ENCODE data around the gene SNX33. TPM values are rescaled to one million over a fixed set of nuclear protein-coding genes. Genes with fewer than 3 reads are reported as not detected.

SNX33 gene
- total and polyA plus RNA-seq, 2 experiments from 2014 or later: 6.2 to 21.2 TPM

GRCh38 chr15:75677465-75678323, 30.0 kb downstream of the SNX33 start:
- peaks cover 14% of the 10 kb centered on the region for H3K27me3 Mint-ChIP-seq (ENCODE audit: insufficient read depth, low read depth, poor library complexity)
- Histone ChIP-seq H3K9me2 (ENCODE audit: insufficient read depth) (no peaks in the 10 kb centered on the region), H3K79me2 (replicated peaks; ENCODE audit: insufficient read depth) (no peaks in the 10 kb centered on the region), H3K27ac (ENCODE audit: low read depth) (no peak overlapping the region), H3F3A (replicated peaks; ENCODE audit: low read depth) (peaks cover 12% of the 10 kb centered on the region; the same call in 1 of the 2 replicates), H3K36me3 (ENCODE audit: insufficient read depth) (no peaks in the 10 kb centered on the region), H3K27me3 (ENCODE audit: insufficient read depth) (no peaks in the 10 kb centered on the region), H3K4me2 (no peak overlapping the region), H2AFZ (no peak overlapping the region), H3K4me1 (ENCODE audit: insufficient read depth) (peaks cover 17% of the 10 kb centered on the region), H3K4me3 (no peak overlapping the region), H4K20me1 (replicated peaks; ENCODE audit: insufficient read depth) (no peaks in the 10 kb centered on the region)
- no peak for ATAC-seq
- TF ChIP-seq EZH2 (IDR thresholded peaks at IDR 0.05; ENCODE audit: low read depth, unreplicated experiment) (no peak), CTCF (conservative IDR thresholded peaks at IDR 0.05; ENCODE audit: low read depth in 2 of 2) (no peak), ETS1 (IDR thresholded peaks at IDR 0.05) (no peak), CREB1 (CRISPR knock-in tag; IDR thresholded peaks at IDR 0.05; ENCODE audit: low read depth) (no peak), POLR2AphosphoS5 (IDR thresholded peaks at IDR 0.05; ENCODE audit: low read depth) (no peak), NANOG (IDR thresholded peaks at IDR 0.05; ENCODE audit: borderline replicate concordance) (no peak), REST (IDR thresholded peaks at IDR 0.05; ENCODE audit: unreplicated experiment) (no peak), ZNF114 (CRISPR knock-in tag; IDR thresholded peaks at IDR 0.05) (no peak), STAT1 (IDR thresholded peaks at IDR 0.05; ENCODE audit: unreplicated experiment) (no peak), ZNF331 (CRISPR knock-in tag; IDR thresholded peaks at IDR 0.05; ENCODE audit: low read depth) (no peak), JUNB (IDR thresholded peaks at IDR 0.05; ENCODE audit: unreplicated experiment) (no peak)
- TF ChIP-seq, protein P1, sequence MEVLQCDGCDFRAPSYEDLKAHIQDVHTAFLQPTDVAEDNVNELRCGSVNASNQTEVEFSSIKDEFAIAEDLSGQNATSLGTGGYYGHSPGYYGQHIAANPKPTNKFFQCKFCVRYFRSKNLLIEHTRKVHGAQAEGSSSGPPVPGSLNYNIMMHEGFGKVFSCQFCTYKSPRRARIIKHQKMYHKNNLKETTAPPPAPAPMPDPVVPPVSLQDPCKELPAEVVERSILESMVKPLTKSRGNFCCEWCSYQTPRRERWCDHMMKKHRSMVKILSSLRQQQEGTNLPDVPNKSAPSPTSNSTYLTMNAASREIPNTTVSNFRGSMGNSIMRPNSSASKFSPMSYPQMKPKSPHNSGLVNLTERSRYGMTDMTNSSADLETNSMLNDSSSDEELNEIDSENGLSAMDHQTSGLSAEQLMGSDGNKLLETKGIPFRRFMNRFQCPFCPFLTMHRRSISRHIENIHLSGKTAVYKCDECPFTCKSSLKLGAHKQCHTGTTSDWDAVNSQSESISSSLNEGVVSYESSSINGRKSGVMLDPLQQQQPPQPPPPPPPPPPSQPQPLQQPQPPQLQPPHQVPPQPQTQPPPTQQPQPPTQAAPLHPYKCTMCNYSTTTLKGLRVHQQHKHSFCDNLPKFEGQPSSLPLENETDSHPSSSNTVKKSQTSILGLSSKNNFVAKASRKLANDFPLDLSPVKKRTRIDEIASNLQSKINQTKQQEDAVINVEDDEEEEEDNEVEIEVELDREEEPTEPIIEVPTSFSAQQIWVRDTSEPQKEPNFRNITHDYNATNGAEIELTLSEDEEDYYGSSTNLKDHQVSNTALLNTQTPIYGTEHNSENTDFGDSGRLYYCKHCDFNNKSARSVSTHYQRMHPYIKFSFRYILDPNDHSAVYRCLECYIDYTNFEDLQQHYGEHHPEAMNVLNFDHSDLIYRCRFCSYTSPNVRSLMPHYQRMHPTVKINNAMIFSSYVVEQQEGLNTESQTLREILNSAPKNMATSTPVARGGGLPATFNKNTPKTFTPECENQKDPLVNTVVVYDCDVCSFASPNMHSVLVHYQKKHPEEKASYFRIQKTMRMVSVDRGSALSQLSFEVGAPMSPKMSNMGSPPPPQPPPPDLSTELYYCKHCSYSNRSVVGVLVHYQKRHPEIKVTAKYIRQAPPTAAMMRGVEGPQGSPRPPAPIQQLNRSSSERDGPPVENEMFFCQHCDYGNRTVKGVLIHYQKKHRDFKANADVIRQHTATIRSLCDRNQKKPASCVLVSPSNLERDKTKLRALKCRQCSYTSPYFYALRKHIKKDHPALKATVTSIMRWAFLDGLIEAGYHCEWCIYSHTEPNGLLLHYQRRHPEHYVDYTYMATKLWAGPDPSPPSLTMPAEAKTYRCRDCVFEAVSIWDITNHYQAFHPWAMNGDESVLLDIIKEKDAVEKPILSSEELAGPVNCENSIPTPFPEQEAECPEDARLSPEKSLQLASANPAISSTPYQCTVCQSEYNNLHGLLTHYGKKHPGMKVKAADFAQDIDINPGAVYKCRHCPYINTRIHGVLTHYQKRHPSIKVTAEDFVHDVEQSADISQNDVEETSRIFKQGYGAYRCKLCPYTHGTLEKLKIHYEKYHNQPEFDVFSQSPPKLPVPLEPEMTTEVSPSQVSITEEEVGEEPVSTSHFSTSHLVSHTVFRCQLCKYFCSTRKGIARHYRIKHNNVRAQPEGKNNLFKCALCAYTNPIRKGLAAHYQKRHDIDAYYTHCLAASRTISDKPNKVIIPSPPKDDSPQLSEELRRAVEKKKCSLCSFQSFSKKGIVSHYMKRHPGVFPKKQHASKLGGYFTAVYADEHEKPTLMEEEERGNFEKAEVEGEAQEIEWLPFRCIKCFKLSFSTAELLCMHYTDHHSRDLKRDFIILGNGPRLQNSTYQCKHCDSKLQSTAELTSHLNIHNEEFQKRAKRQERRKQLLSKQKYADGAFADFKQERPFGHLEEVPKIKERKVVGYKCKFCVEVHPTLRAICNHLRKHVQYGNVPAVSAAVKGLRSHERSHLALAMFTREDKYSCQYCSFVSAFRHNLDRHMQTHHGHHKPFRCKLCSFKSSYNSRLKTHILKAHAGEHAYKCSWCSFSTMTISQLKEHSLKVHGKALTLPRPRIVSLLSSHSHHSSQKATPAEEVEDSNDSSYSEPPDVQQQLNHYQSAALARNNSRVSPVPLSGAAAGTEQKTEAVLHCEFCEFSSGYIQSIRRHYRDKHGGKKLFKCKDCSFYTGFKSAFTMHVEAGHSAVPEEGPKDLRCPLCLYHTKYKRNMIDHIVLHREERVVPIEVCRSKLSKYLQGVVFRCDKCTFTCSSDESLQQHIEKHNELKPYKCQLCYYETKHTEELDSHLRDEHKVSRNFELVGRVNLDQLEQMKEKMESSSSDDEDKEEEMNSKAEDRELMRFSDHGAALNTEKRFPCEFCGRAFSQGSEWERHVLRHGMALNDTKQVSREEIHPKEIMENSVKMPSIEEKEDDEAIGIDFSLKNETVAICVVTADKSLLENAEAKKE (CRISPR knock-in tag; IDR thresholded peaks at IDR 0.05): no peak
- no peak overlapping the region for H3K4me3 Mint-ChIP-seq
- DNase-seq (ENCODE audit: low spot score): no peak
- H3K9me3 Mint-ChIP-seq: no peaks in the 10 kb centered on the region
- H3K36me3 Mint-ChIP-seq (ENCODE audit: low read depth): no peaks in the 10 kb centered on the region; the same call in 2 of the 3 replicates
- H3K4me1 Mint-ChIP-seq: peaks cover 33% of the 10 kb centered on the region
- no peak overlapping the region for H3K27ac Mint-ChIP-seq
